ENCODE measurements around the gene IFI30.

IFI30 gene

DNA sequence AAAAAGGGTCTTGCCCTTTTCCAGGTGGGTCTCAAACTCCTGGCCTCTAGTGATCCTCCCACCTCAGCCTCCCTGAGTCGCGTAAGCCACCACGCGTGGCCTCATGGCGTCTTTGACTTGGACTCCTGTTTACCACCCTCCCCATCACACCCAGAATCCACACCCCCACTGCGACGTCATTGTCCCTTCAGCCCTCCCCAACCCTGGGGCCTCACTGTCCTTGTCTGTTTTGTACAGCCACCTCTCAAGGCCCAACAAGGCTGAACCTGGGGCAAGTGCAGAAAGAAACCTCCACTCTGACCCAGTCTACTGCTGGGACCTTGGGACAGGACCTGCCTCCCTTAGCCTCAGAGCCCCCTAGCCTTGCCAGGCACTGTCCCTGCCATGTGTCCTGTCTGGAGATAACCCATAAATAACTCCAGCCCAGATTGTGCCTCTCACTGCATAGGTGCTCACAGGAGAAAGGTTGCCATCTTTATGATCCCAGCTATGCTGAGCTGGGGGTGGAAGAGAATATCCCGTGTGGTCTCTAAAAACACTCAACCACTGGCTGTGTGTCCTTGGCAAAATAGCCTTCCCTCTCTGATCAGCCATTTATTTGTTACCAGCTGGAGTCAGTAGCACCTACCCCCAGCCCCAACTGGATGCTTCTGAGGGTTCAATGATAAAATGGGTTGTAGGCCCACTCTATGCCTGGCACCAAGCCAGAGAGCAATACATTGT, 1.8 kb upstream of the IFI30 start:
- no peak for DNase-seq (ENCODE audit: low read depth)

DNA sequence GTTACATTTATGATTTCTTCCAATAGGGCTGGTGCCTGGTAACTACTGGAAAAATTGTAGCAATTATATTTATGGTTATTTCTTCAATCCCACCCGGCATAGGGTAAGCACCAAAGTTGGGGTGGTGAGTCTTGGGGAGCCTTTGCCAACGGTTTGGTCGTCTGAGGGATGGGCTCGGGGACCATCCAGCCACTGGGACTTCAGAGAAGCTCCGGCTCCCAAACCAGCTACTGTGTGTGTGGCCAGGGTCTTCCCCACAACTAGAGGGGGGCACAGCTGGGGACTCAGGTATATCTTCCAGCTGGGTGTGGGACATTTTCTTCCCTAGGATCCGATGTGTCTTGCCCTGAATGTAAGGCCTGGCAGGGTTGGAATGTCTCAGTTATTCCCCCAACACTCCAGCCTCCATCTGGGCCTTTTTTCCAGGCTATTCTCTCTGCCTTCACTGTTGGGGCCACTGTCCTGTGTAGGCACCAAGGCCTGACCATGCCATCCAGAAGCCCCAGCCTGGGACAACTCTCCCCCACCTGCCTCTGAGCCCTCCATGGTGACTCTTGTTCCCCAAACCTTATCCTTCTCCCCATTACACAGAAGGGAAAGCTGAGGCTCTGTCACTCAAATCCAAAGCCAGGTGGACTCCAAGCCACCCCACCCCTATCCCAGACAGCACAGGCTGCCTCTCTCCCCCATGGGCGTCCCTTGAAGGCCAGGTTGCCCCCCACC, 1.1 kb upstream of the IFI30 start:
- DNase-seq (ENCODE audit: low read depth): no peak

DNA sequence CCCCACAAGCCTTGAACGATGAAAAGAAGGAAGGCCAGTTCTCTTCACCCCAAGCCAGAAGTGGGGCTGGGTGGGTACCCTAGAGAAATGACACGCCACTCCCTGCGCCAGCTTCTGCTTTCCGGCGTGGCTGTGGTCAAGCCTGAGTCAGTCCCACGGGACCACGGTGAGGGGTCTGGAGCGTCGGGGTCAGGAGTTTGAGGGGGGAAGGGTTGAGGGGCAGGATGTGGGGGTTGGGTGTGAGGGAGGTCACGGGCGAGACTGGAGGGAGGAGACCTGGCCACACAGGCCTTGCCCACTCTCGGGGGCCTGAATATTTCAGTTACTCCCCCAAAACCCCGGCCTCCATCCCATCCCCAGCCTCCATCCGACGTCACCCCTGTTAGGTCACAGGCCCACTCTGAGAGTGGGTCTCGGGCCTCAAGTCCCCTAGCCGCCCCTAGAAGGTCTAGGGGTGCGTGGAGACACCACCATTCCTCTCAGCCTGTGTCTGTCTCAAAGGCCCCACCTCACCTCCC, 500 bp upstream of the IFI30 start:
- no peak for DNase-seq (ENCODE audit: low read depth)

DNA sequence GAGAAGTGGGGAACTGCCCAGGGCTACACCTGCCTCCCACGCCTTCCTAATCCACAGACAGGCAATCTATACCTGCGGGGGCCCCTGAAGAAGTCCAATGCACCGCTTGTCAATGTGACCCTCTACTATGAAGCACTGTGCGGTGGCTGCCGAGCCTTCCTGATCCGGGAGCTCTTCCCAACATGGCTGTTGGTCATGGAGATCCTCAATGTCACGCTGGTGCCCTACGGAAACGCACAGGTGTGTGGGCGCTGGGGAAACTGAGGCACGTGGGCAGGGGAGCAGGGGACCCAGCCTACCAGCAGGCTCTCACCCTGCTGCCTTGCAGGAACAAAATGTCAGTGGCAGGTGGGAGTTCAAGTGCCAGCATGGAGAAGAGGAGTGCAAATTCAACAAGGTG, 1.4 kb downstream of the IFI30 start:
- no peak for DNase-seq (ENCODE audit: low read depth)

DNA sequence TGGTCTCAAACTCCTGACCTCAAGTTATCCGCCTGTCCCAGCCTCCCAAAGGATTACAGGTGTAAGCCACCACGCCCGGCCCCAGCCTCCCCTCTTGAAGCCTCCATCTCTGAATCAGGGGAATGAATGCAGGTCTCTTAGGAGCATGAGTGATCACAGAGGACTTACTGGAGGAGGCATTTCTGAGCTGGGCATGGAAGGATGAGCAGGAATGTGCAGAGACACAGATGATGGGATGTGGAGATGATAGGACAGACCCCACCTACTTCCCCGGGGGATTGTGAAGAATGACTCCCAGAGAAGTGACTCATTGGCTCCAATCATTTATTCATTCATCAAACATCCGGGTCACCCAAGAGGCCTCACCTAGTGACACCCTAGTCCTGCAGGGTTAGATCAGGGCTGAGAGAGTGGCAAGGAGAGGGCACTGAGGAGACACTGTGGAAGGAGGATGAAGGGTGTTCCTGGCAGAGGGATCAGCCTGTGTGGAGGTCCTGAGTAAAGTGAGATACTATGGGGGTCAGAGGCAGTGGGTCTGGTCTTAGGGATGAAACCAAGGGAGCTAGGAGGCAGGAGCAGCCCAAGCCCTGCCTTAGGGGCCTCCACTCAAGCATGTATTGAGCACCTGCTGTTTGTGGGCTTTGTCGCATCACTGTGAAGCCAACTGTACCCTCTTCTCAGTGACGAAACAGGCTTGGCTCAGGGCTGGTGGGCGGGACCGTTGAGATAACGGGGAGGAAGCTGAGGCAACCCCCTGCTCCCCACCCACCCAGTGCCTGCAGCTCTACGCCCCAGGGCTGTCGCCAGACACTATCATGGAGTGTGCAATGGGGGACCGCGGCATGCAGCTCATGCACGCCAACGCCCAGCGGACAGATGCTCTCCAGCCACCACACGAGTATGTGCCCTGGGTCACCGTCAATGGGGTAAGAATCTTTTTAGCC, 3.0 kb downstream of the IFI30 start:
- DNase-seq (ENCODE audit: low read depth): no peak

DNA sequence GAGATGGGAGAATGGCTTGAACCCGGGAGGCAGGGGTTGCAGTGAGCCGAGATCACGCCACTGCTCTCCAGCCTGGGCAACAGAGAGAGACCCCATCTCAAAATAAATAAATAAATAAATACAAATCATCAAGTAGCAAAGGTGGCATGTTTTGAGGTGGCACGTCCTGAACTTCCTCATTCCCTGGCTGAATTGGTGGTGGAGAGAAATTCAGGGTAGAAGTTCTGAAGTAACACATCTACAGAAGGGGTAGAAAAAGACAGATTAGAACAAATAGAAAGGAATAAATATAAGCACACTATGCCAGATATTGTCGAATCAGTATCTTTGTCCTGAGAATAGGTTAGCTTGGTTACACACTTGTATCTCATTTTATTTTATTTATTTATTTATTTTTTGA, 6.3 kb downstream of the IFI30 start:
- DNase-seq (ENCODE audit: low read depth): no peak

DNA sequence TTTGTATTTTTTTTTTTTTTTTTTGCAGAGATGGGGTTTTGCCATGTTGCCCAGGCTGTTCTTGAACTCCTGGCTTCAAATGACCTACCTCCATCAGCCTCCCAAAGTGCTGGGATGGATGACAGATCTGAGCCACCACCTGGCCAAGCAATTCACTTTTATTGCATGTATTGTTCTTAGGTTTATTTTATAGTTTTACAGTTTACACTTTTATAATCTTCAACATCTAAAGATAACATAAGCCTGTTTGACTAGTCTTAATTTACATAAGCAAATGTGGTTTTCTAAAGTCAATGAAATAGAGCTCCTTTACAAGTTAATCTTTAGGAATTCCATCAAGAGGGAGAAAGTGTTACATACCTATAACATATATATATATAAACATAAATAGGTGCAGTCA, 9.9 kb downstream of the IFI30 start:
- no peak for DNase-seq (ENCODE audit: low read depth)

DNA sequence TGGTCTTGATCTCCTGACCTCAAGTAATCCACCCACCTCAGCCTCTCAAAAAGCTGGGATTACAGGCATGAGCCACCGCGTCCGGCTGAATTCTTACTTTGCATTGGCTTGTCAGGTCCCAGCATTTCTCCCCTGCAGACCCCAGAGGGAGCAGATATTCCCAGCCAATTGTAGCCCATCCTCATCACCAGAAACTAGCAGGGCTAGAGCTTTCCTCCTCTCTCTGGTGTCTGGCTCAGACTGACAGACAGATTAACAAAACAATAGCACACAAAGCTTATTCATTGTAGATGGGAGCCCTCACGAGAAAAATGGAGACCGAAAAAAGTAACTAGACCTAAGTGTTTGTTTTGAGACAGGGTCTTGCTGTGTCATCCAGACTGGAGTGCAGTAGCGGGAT, 11.9 kb downstream of the IFI30 start:
- DNase-seq (ENCODE audit: low read depth): no peak

DNA sequence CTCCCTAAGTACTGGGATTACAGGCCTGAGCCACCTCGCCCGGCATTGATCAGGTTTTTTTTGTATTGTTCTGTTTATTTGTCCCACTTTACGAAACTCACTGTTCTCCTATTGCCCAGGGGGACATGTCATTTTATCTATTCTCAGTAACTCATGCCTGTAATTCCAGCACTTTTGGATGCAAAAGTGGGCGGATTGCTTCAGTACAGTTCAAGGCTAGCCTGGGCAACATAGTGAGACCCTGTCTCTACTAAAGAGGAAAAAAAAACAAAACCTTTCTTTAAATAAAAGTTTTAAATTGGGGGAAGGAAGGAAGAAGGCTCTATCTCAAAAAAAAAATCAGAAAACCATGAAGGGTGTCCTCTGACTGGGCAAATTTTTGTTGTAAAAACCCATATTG, 16.7 kb downstream of the IFI30 start:
- DNase-seq (ENCODE audit: low read depth): no peak

DNA sequence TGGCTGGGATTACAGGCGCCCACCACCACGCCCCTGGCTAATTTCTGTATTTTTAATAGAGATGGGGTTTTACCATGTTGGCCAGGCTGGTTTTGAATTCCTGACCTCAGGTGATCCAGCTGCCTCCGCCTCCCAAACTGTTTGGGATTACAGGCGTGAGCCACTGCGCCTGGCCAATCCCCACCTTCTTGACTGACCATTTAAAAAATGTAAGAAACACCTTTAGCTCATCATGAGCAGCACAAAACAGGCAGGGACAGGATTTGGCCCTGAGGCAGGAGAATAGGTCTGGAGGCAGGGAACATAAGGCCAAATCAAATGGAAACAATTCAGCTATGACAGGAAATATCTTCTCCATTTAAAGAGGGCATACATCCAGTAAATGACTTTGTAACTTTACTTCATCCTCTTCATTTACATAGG, 18.0 kb downstream of the IFI30 start:
- no peak for DNase-seq (ENCODE audit: low read depth)

DNA sequence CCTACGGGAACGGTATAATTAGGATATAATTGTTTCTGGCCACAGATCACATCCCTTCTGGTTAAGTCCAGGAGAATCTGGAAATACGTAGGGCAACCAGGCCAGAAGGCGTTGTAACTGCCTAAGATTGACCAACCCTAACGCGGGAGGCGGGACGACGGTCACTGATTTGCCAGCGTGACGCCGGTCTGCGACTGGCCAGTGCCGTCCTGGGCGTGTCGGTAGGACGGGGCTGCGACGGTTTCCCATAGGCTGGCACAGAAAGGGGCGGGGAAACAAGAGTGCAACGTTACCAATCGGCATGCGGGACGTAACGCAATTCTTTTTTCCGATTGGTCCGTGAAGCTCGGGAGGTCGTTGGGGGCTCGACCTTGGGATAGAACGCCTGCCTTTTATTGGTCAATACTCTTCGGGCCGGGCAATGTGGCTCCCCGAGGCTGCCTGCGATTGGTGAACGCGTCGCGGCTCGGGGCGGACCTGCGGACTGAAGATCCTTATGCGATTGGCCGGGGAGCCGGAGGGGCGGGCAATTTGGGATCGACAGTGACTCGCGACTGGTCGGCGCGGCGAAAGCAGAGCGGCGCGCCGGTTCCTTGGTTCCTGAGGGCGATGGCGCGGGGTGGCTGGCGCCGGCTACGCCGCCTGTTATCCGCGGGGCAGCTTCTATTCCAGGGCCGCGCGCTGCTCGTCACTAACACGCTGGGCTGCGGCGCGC, 19.2 kb downstream of the IFI30 start, which contains the start of gene MPV17L2:
MPV17L2 (plus strand) TSS at position 546 of the 715 bp plus-strand sequence; CDS start at position 610, 64 bp downstream.
- peak; percentile 100 for DNase-seq (ENCODE audit: low read depth)

DNA sequence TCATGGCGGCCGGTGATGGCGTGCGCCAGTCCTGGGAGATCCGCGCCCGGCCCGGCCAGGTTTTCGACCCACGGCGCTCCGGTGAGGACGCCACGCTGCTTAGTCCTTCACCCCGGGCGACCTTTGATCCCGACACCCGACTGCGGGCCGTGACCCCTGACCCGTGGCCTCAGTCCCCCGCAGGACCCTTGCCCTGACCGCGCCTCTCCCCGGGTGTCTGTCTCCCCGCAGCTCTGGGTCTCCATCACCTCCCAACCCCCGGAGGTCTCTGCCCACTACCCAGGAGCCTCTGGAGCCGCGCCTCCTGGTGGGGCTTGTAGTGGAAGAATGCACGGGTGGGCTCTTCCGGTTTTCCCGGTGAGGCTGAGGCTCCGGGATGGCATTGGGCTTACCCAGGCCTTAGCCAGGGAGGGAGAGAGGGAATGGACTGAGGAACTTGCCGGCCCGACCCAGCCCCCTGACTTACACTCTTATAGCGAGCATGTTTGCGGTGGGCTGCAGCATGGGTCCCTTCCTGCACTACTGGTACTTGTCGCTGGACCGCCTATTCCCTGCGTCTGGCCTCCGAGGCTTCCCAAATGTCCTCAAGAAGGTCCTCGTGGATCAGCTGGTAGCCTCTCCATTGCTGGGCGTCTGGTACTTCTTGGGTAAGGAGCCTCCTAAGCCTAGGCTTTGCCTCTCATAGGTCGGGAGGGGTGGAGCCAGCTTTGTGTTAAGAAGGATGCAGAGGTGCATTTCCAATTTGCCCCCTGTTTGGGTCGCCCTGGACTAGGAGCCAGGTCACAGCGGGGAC, 20.0 kb downstream of the IFI30 start:
- DNase-seq (ENCODE audit: low read depth): no peak

DNA sequence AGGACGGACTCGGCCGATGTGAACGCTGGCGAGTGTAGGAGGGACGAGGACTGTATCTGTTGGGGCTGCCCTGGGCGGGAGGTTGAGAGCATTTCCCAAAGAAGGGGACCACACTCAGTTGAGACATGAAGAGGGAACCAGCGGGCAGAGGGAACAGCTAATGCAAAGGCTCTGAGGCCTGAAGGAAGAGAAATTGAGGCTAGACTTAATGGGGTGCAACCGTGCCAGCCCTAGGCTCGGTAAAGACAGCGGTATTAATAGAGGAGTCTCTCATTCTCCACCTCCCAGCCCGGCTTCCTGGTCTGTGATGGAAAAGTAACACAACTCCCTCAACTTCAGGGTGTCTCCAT, 20.5 kb downstream of the IFI30 start:
- no peak for DNase-seq (ENCODE audit: low read depth)

DNA sequence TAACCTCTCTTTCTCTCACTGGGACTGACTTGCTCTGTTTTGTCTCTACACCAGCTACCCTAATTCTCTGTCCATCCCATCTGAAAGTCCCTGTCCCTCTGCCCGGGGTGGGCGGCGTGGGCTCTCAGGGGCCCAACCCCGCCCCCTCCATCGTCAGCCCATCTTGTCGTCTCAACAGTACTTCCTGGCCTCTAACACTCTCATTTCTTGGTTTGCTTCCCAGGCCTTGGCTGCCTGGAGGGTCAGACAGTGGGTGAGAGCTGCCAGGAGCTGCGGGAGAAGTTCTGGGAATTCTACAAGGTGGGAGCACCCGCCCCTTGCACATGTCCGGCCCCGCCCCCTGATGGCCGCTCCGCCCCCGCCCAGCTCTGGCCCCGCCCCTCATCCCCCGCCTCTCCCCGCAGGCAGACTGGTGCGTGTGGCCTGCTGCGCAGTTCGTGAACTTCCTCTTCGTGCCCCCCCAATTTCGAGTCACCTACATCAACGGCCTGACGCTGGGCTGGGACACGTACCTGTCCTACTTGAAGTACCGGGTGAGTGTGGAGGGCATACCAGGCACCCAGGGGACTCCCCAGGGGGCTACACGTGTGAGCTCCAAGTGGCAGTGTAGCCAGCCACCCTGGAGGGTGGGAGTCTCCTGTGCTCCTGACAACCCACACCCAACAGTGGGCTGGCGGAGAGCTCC, 21.1 kb downstream of the IFI30 start:
- peak; percentile 37 for DNase-seq (ENCODE audit: low read depth)

DNA sequence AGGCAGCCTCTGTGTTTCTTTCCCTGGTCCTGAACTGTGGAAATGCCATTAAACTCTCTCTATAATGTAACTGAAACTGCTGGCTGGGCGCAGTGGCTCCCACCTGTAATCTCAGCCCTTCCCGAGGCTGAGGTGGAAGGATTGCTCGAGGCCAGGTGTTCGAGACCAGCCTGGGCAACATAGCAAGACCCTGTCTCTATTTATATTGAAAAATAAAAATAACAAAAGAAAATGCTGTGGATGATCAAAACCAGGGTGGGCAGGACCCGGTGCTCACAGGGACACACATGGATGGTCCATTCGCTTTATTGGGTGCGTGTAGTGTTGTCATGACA, 22.9 kb downstream of the IFI30 start:
- no peak for DNase-seq (ENCODE audit: low read depth)

DNA sequence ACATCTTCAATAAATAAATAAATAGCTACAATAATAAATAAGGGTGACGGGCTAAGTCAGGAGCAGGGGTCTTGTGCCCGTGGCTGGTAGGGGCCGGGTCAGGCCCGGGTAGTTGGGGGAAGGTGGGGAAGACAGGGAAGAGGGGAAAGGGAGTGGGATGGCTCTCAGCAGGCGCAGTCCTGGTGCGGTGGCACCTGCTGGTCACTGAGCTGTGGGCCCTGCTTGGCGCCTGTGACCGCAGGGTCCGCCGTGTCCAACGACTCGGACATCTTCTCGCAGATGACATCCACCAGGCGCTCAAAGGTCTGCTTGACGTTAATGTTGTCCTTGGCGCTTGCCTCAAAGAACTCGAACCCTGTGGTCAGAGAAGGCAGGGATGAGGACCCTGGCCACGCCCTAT, 23.7 kb downstream of the IFI30 start:
- DNase-seq (ENCODE audit: low read depth): no peak

DNA sequence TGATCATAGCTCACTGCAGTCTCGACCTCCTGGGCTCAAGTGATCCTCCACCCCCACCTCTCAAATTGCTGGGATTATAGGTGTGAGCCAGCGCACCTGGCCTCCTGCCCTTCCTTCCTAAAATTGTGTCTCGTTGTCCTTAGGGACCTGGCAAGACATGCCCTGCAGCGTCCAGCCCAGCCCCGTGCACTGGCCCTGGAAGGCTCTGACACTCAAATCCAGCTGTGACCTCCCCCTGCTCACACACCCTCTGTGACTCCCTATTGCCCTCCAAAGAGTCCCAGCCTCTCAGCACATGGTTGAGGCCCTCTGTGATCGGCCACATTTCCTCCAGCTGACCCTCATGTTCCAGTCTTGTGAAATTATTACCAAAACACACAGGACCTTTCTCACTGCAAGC, 24.3 kb downstream of the IFI30 start:
- DNase-seq (ENCODE audit: low read depth): no peak

DNA sequence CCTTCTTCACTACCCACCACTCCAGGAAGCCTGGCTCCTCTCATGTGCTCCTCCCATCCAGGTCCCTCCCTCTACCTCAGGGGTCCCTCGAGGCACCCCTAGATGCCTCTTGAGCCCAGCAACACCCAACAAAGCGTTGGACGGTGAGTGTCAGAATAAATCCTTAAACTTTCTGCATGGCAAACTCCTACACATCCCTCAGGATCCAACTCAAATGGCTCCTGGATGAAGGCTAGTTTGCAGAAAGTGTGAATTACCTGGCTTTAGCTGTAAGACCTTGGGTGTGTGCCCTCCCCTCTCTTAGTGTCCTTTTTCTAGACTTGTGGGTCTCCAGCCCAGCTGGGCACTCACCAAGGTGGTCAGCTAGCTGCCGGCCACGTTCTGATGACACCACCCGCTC, 24.8 kb downstream of the IFI30 start:
- no peak for DNase-seq (ENCODE audit: low read depth)

DNA sequence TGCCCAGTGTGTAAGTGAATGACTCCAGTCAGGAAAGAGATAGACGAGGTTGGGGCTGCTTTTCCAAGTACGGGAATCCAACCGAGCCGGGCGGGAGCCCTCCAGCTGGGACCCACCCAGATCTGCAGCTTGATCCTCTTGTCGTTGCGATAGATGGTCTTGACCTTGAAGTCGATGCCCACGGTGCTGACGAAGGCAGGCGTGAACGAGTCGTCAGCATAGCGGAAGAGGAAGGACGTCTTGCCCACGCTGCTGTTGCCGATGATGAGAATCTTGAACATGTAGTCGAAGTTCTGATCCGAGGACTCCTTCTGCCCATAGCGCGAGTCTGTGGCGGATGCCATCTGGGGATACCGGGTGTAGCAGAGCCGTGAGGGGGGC, 28.8 kb downstream of the IFI30 start:
- no peak for DNase-seq (ENCODE audit: low read depth)

DNA sequence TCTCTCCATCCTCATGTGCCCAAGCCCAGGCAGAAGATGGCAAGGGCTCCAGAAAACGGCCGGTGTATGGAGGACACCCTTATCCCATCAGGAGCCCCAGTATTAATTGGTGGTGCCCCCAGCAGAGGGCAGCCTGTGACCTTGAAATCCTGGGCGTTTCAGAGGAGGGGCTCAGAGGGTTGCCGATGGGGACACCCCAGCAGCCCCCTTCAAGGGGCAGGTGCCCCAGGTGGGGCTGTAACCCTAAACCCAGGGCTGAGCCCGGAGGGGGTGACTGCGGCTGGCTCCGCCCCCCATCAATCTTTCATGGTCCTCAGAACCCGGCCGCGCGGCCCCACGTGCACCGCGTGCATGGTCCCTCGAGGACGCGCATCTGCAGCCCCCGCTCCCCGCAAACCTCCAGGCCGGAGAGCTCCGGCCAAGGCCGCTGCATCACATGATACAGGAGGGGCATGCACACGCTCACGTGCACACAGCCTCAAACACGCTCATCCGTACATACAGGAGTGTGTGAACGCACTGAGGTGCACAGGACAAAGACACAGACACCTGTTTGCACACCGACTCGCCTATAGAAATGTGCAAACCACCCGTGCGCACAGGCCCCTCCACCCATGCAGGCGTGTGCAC, 29.3 kb downstream of the IFI30 start:
- DNase-seq (ENCODE audit: low read depth): no peak
